GM23338 (cell line): Measurements from ENCODE around the gene NAALADL2. TPM values are rescaled to one million over a fixed set of nuclear protein-coding genes. Genes with fewer than 3 reads are reported as not detected.

ENCODE experiments used
- ATAC-seq: fragments of 200-7000 bp; cut with Tn5 transposase; 3 replicates; pipeline ENCODE4 v1.9.1; 2020
- DNase-seq: peaks from one replicate; pipeline ENCODE4 v3.0.0-alpha.2; 2015; ENCODE audit warnings: low spot score
- H2AFZ ChIP-seq: fragments of 200-600 bp; sonication (generic); 2 replicates; pipeline ENCODE4 v1.8.0; 2016; ENCODE audit warnings: antibody characterized with exemption, mild to moderate bottlenecking, moderate library complexity
- H3F3A ChIP-seq: fragments of 200-600 bp; sonication (generic); replicated peaks from 2 replicates; pipeline ENCODE4 v1.8.0; 2017; ENCODE audit warnings: antibody characterized with exemption, mixed run types, low read depth
- H3K27ac ChIP-seq: fragments of 200-600 bp; sonication (generic); 2 replicates; pipeline ENCODE4 v1.6.1; 2016; ENCODE audit warnings: low read depth
- H3K27me3 ChIP-seq: fragments of 200-600 bp; sonication (generic); 2 replicates; pipeline ENCODE4 v1.8.0; 2016; ENCODE audit warnings: mild to moderate bottlenecking, mixed run types, moderate library complexity; ENCODE audit not compliant: insufficient read depth
- H3K36me3 ChIP-seq: fragments of 200-600 bp; sonication (generic); 2 replicates; pipeline ENCODE4 v1.8.0; 2016; ENCODE audit warnings: mild to moderate bottlenecking; ENCODE audit not compliant: insufficient read depth
- H3K4me1 ChIP-seq: fragments of 200-600 bp; sonication (generic); 2 replicates; pipeline ENCODE4 v1.8.0; 2016; ENCODE audit warnings: mild to moderate bottlenecking, moderate library complexity; ENCODE audit not compliant: insufficient read depth
- H3K4me2 ChIP-seq: fragments of 200-600 bp; sonication (generic); 2 replicates; pipeline ENCODE4 v1.7.1; 2017; ENCODE audit warnings: mixed run types
- H3K4me3 ChIP-seq: fragments of 200-600 bp; sonication (generic); 2 replicates; pipeline ENCODE4 v1.6.1; 2016; ENCODE audit warnings: mixed run types
- H3K79me2 ChIP-seq: fragments of 200-600 bp; sonication (generic); replicated peaks from 2 replicates; pipeline ENCODE4 v1.8.0; 2017; ENCODE audit warnings: mild to moderate bottlenecking; ENCODE audit not compliant: insufficient read depth
- H3K9me2 ChIP-seq: fragments of 200-600 bp; sonication (generic); 2 replicates; pipeline ENCODE4 v1.8.0; 2017; ENCODE audit not compliant: insufficient read depth
- H4K20me1 ChIP-seq: fragments of 200-600 bp; sonication (generic); replicated peaks from 2 replicates; pipeline ENCODE4 v1.8.0; 2017; ENCODE audit warnings: mild to moderate bottlenecking; ENCODE audit not compliant: insufficient read depth
- H3K27ac Mint-ChIP-seq: 2 replicates; pipeline ENCODE4 v1.8.0; 2020; ENCODE audit warnings: inconsistent platforms, mild to moderate bottlenecking, moderate library complexity, mixed read lengths
- H3K27me3 Mint-ChIP-seq: 3 replicates; pipeline ENCODE4 v1.8.0; 2022; ENCODE audit warnings: low read depth, mild to moderate bottlenecking, moderate library complexity, mixed read lengths, inconsistent platforms; ENCODE audit not compliant: insufficient read depth, poor library complexity
- H3K36me3 Mint-ChIP-seq: 3 replicates; pipeline ENCODE4 v1.8.0; 2021; ENCODE audit warnings: low read depth, mild to moderate bottlenecking, inconsistent platforms, moderate library complexity, mixed read lengths
- H3K4me1 Mint-ChIP-seq: 3 replicates; pipeline ENCODE4 v1.8.0; 2020; ENCODE audit warnings: mild to moderate bottlenecking, inconsistent platforms, mixed read lengths
- H3K4me3 Mint-ChIP-seq: 3 replicates; pipeline ENCODE4 v1.8.0; 2021; ENCODE audit warnings: moderate library complexity, mild to moderate bottlenecking, inconsistent platforms, mixed read lengths
- H3K9me3 Mint-ChIP-seq: 3 replicates; pipeline ENCODE4 v1.8.0; 2020; ENCODE audit warnings: moderate library complexity, mild to moderate bottlenecking, inconsistent platforms, mixed read lengths
- CREB1 ChIP-seq: fragments of 250-450 bp; sonication (Bioruptor Pico); IDR thresholded peaks from 2 replicates; pipeline ENCODE4 v1.5.0; 2020; ENCODE audit warnings: low read depth, mild to moderate bottlenecking, moderate library complexity
- CTCF ChIP-seq, 2 experiments: fragments of 200-600 bp in 1 of 2; sonication (generic) in 1 of 2; conservative IDR thresholded peaks; 2 replicates each; pipeline versions ENCODE4 v1.5.1 to v1.6.1; 2016 to 2017; ENCODE audit warnings: antibody characterized with exemption in 2 of 2, low read depth in 2 of 2, mild to moderate bottlenecking in 2 of 2, moderate library complexity in 1 of 2
- ETS1 ChIP-seq: IDR thresholded peaks from 2 replicates; pipeline ENCODE4 v1.6.1; 2016; ENCODE audit warnings: antibody characterized with exemption
- EZH2 ChIP-seq: fragments of 200-600 bp; sonication (generic); IDR thresholded peaks from one replicate; pipeline ENCODE4 v1.8.0; 2017; ENCODE audit warnings: antibody characterized with exemption, mild to moderate bottlenecking, low read depth; ENCODE audit not compliant: unreplicated experiment
- EZH2phosphoT487 ChIP-seq: fragments of 200-600 bp; sonication (generic); IDR thresholded peaks from one replicate; pipeline ENCODE4 v1.8.1; 2018; ENCODE audit warnings: antibody characterized with exemption; ENCODE audit not compliant: unreplicated experiment
- JUNB ChIP-seq: IDR thresholded peaks from one replicate; pipeline ENCODE4 v1.6.1; 2016; ENCODE audit warnings: antibody characterized with exemption; ENCODE audit not compliant: unreplicated experiment
- NANOG ChIP-seq: IDR thresholded peaks from 2 replicates; pipeline ENCODE4 v1.6.1; 2016; ENCODE audit warnings: antibody characterized with exemption, borderline replicate concordance
- POLR2AphosphoS5 ChIP-seq: IDR thresholded peaks from 2 replicates; pipeline ENCODE4 v1.6.1; 2016; ENCODE audit warnings: antibody characterized with exemption, low read depth
- REST ChIP-seq: IDR thresholded peaks from one replicate; pipeline ENCODE4 v1.6.1; 2018; ENCODE audit warnings: antibody characterized with exemption; ENCODE audit not compliant: unreplicated experiment
- STAT1 ChIP-seq: IDR thresholded peaks from one replicate; pipeline ENCODE4 v1.6.1; 2016; ENCODE audit warnings: antibody characterized with exemption; ENCODE audit not compliant: unreplicated experiment
- ZNF114 ChIP-seq: fragments of 250-450 bp; sonication (Bioruptor Pico); IDR thresholded peaks from 2 replicates; pipeline ENCODE4 v1.5.0; 2020; ENCODE audit warnings: mild to moderate bottlenecking, moderate library complexity
- ZNF331 ChIP-seq: fragments of 250-450 bp; sonication (Bioruptor Pico); IDR thresholded peaks from 2 replicates; pipeline ENCODE4 v1.5.0; 2020; ENCODE audit warnings: low read depth, mild to moderate bottlenecking, moderate library complexity
- ZNF462 ChIP-seq: fragments of 250-450 bp; sonication (Bioruptor Pico); IDR thresholded peaks from 2 replicates; pipeline ENCODE4 v1.5.0; 2020; ENCODE audit warnings: mild to moderate bottlenecking, moderate library complexity
- polyA plus RNA-seq: library from polyadenylated mRNA; unstranded; fragments of >200 nt; fragmentation: Nextera tagmentation; extraction: Ambion mirVana; gene quantifications from 2 replicates; pipeline ENCODE4 v1.2.1, GENCODE V29; 2016
- total RNA-seq: library from RNA; depleted of rRNA; stranded (reverse); fragments of >200 nt; shearing (Covaris generic); gene quantifications from 2 replicates; pipeline ENCODE4 v1.2.3, GENCODE V29; 2014

The NAALADL2 gene
- total and polyA plus RNA-seq, 2 experiments from 2014 or later = 1.6 to 2.6 TPM

GRCh38 chr3:175186511-175186910 lies 327.4 kb downstream of the NAALADL2 start:
- Histone ChIP-seq H3K4me3 (no peak overlapping the region), H3K27me3 (no peaks in the 10 kb centered on the region), H3K4me2 (no peak overlapping the region), H3K27ac (no peak overlapping the region), H3F3A (no peaks in the 10 kb centered on the region), H3K4me1 (no peaks in the 10 kb centered on the region), H3K79me2 (no peaks in the 10 kb centered on the region), H3K36me3 (no peaks in the 10 kb centered on the region), H3K9me2 (no peaks in the 10 kb centered on the region), H4K20me1 (no peaks in the 10 kb centered on the region), H2AFZ (no peak overlapping the region)
- no peak for TF ChIP-seq ZNF114 (CRISPR knock-in tag)
- no peak for TF ChIP-seq ETS1
- no peak for TF ChIP-seq EZH2phosphoT487
- no peak for TF ChIP-seq POLR2AphosphoS5
- no peak for TF ChIP-seq ZNF331 (CRISPR knock-in tag)
- no peak for TF ChIP-seq NANOG
- TF ChIP-seq ZNF462 = no peak
- TF ChIP-seq CTCF (conservative IDR thresholded peaks at IDR 0.05; ENCODE audit: low read depth in 2 of 2) = no peak
- no peak for TF ChIP-seq CREB1 (CRISPR knock-in tag)
- TF ChIP-seq REST = no peak
- TF ChIP-seq EZH2 = no peak
- no peak for TF ChIP-seq STAT1
- no peak for TF ChIP-seq JUNB
- H3K36me3 Mint-ChIP-seq = peaks cover 2% of the 10 kb centered on the region; the same call in 1 of the 3 replicates
- ATAC-seq (no peak), DNase-seq (no peak)
- H3K4me3 Mint-ChIP-seq = no peak overlapping the region
- no peak overlapping the region for H3K27ac Mint-ChIP-seq
- peaks cover 5% of the 10 kb centered on the region; the same call in 2 of the 3 replicates for H3K9me3 Mint-ChIP-seq
- H3K27me3 Mint-ChIP-seq = peaks cover 4% of the 10 kb centered on the region
- H3K4me1 Mint-ChIP-seq = peaks cover 3% of the 10 kb centered on the region; the same call in 1 of the 3 replicates
